ENCODE results near the gene NR3C2. TPM values are rescaled to one million over a fixed set of nuclear protein-coding genes. Genes with fewer than 3 reads are reported as not detected.

The NR3C2 gene
- total RNA-seq, 1 experiment from 2014 or later = 0.16 TPM

DNA sequence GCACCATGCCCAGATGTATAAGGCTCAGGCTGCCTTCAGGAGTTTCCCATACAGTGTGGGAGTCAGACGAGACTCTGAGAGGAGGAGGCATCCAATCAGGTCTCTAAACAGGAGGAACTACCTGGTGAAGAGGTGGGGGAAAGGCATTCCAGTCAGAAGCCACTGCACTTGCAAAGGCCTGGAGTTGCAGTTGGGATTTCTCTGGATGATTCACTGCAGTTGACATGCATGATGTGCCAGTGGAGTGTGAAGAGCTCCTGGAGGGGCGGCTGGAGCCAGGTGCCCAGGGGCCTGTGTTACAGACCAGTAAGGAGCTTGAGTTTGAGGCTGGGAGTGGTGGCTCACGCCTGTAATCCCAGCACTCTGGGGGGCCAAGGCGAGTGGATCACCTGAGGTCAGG is 371.2 kb downstream of the NR3C2 start:
- BruUV-seq (replicated peaks) = no TSS peak
- Histone ChIP-seq H3K4me3 (ENCODE audit: low read depth, low read length) (no peak overlapping the region), H3K4me1 (no peaks in the 10 kb centered on the region), H3K9me3 (no peaks in the 10 kb centered on the region), H3K27me3 (replicated peaks; ENCODE audit: control insufficient read depth, insufficient read depth, low read length) (no peaks in the 10 kb centered on the region), H3K36me3 (ENCODE audit: control insufficient read depth, insufficient read depth, low read length) (peaks cover 2% of the 10 kb centered on the region)
- ChIA-PET POLR2A (no interaction called here), CTCF (no interaction called here)
- DNase-seq = no peak
- Mint-ChIP-seq H3K36me3 (ENCODE audit: insufficient read depth, unreplicated experiment) (peaks cover 23% of the 10 kb centered on the region), H3K27me3 (ENCODE audit: insufficient read depth, unreplicated experiment) (no peaks in the 10 kb centered on the region), H3K4me3 (ENCODE audit: unreplicated experiment) (no peak overlapping the region), H3K4me1 (ENCODE audit: low read depth, unreplicated experiment) (no peaks in the 10 kb centered on the region), H3K9me3 (ENCODE audit: unreplicated experiment) (peaks cover 5% of the 10 kb centered on the region), H3K27ac (ENCODE audit: unreplicated experiment) (no peak overlapping the region)
- TF ChIP-seq, protein P1, sequence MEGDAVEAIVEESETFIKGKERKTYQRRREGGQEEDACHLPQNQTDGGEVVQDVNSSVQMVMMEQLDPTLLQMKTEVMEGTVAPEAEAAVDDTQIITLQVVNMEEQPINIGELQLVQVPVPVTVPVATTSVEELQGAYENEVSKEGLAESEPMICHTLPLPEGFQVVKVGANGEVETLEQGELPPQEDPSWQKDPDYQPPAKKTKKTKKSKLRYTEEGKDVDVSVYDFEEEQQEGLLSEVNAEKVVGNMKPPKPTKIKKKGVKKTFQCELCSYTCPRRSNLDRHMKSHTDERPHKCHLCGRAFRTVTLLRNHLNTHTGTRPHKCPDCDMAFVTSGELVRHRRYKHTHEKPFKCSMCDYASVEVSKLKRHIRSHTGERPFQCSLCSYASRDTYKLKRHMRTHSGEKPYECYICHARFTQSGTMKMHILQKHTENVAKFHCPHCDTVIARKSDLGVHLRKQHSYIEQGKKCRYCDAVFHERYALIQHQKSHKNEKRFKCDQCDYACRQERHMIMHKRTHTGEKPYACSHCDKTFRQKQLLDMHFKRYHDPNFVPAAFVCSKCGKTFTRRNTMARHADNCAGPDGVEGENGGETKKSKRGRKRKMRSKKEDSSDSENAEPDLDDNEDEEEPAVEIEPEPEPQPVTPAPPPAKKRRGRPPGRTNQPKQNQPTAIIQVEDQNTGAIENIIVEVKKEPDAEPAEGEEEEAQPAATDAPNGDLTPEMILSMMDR (IDR thresholded peaks at IDR 0.05; ENCODE audit: insufficient read depth in 1 of 2, low read depth in 1 of 2, low read length in 1 of 2, severe bottlenecking in 1 of 2, unreplicated experiment in 1 of 2) = no peak
- intact Hi-C loops (cut with micrococcal nuclease; ENCODE audit: unreplicated experiment) = no loop called here

DNA sequence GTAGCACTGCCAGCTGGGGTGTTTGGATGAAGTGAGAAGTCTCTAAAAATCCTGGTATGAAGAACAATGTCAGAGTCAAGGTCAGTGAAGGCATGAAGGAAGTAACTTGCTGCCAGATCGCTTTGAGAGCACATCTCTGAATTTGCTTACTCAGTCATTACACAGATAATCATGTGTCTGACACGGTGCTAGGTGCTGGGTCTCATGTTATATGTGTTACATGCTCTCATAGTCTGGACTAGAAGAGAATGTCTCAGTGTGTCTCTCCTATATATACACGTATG is 372.4 kb downstream of the NR3C2 start:
- peaks cover 18% of the 10 kb centered on the region for H3K36me3 Mint-ChIP-seq (ENCODE audit: insufficient read depth, unreplicated experiment)
- BruUV-seq (replicated peaks) = no TSS peak
- TF ChIP-seq, protein P1 (IDR thresholded peaks at IDR 0.05; ENCODE audit: insufficient read depth in 1 of 2, low read depth in 1 of 2, low read length in 1 of 2, severe bottlenecking in 1 of 2, unreplicated experiment in 1 of 2) = no peak
- Histone ChIP-seq H3K27me3 (replicated peaks; ENCODE audit: control insufficient read depth, insufficient read depth, low read length) (no peaks in the 10 kb centered on the region), H3K4me3 (ENCODE audit: low read depth, low read length) (no peak overlapping the region), H3K4me1 (no peaks in the 10 kb centered on the region), H3K36me3 (ENCODE audit: control insufficient read depth, insufficient read depth, low read length) (peaks cover 2% of the 10 kb centered on the region), H3K9me3 (no peaks in the 10 kb centered on the region)
- DNase-seq = no peak
- H3K27me3 Mint-ChIP-seq (ENCODE audit: insufficient read depth, unreplicated experiment) = no peaks in the 10 kb centered on the region
- CTCF ChIA-PET = no interaction called here
- intact Hi-C loops (cut with micrococcal nuclease; ENCODE audit: unreplicated experiment) = no loop called here
- H3K4me1 Mint-ChIP-seq (ENCODE audit: low read depth, unreplicated experiment) = no peaks in the 10 kb centered on the region
- no peak overlapping the region for H3K4me3 Mint-ChIP-seq (ENCODE audit: unreplicated experiment)
- POLR2A ChIA-PET = no interaction called here
- no peaks in the 10 kb centered on the region for H3K9me3 Mint-ChIP-seq (ENCODE audit: unreplicated experiment)
- no peak overlapping the region for H3K27ac Mint-ChIP-seq (ENCODE audit: unreplicated experiment)

DNA sequence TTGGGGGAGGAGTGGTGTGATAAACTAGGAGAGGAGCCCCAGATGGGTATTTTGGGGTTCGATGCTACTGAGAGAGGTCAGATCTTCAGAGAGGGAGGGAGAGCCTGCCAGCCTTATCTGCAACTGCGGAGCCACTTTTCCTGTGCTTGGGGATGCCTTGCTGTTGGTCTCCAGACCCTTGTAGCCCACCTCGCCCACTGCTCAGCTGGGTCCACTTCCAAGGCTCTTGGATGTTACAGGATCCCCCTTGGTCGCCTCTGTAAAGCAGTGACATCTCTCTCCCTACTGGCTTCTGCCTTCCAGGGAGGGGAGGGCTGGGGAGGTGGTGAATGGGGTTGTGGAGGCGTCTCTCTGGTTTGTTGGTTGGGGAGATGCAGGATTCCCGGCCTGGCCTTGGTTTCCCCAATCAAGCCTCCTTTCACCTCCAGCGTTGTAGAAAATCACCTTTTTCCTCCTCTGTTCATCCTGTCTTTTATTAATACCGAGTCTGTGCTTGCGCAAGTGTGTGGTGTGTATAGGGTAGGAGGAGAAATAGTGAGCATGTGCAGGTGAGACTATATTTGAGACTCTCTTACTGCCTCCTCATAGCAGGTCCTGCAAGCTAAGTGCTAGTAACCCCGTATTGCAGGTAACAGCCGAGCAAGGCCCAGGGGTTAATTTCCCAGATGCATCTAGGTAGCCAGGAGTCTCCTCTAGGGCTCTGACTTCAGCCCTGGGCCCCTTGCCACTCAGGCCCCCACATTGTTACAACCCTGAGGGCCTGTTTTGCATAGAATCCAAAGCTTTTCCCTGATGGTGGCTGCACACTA is 372.9 kb downstream of the NR3C2 start:
- H3K9me3 Mint-ChIP-seq (ENCODE audit: unreplicated experiment) = no peaks in the 10 kb centered on the region
- TF ChIP-seq, protein P1 (IDR thresholded peaks at IDR 0.05; ENCODE audit: insufficient read depth in 1 of 2, low read depth in 1 of 2, low read length in 1 of 2, severe bottlenecking in 1 of 2, unreplicated experiment in 1 of 2) = no peak
- intact Hi-C loops (cut with micrococcal nuclease; ENCODE audit: unreplicated experiment) = no loop called here
- no peaks in the 10 kb centered on the region for H3K27me3 Mint-ChIP-seq (ENCODE audit: insufficient read depth, unreplicated experiment)
- DNase-seq = no peak
- Histone ChIP-seq H3K9me3 (no peaks in the 10 kb centered on the region), H3K4me3 (ENCODE audit: low read depth, low read length) (no peak overlapping the region), H3K4me1 (no peaks in the 10 kb centered on the region), H3K27me3 (replicated peaks; ENCODE audit: control insufficient read depth, insufficient read depth, low read length) (no peaks in the 10 kb centered on the region), H3K36me3 (ENCODE audit: control insufficient read depth, insufficient read depth, low read length) (peaks cover 2% of the 10 kb centered on the region)
- H3K27ac Mint-ChIP-seq (ENCODE audit: unreplicated experiment) = no peak overlapping the region
- H3K4me1 Mint-ChIP-seq (ENCODE audit: low read depth, unreplicated experiment) = no peaks in the 10 kb centered on the region
- CTCF ChIA-PET = no interaction called here
- H3K36me3 Mint-ChIP-seq (ENCODE audit: insufficient read depth, unreplicated experiment) = peaks cover 19% of the 10 kb centered on the region
- POLR2A ChIA-PET = no interaction called here
- BruUV-seq (replicated peaks) = no TSS peak
- H3K4me3 Mint-ChIP-seq (ENCODE audit: unreplicated experiment) = no peak overlapping the region
